A673 (cell line): ENCODE measurements around the gene IFT20. TPM values are rescaled to one million over a fixed set of nuclear protein-coding genes. Genes with fewer than 3 reads are reported as not detected.

Experiments
- BruUV-seq: library from RNA; stranded (reverse); fragments of 400-500 nt; replicated peaks from 2 replicates; lab custom pipeline; 2021; lab: Mats Ljungman, UMichigan
- CTCF ChIA-PET: fragments of 300-600 bp; sonication (Branson Sonifier 250); formaldehyde crosslinking; loops from one replicate; lab custom pipeline; 2022; ENCODE audit warnings: antibody characterized with exemption; lab: Charles Lee
- POLR2A ChIA-PET: fragments of 300-600 bp; sonication (Branson Sonifier 250); formaldehyde crosslinking; loops from one replicate; lab custom pipeline; 2022; ENCODE audit warnings: antibody characterized with exemption; ENCODE audit not compliant: low non-redundant PET; lab: Charles Lee
- DNase-seq: peaks from one replicate; pipeline ENCODE4 v3.0.0-alpha.2; 2015; ENCODE audit warnings: low spot score
- H3K27ac ChIP-seq: fragments of 200-600 bp; sonication (generic); 2 replicates; pipeline ENCODE4 v1.5.1; 2016; ENCODE audit warnings: mixed run types, low read depth, mild to moderate bottlenecking, mixed read lengths, antibody characterized with exemption, low read length; ENCODE audit not compliant: poor library complexity, severe bottlenecking
- H3K27me3 ChIP-seq: fragments of 200-600 bp; sonication (generic); replicated peaks from 2 replicates; pipeline ENCODE4 v1.6.1; 2017; ENCODE audit warnings: mixed run types, low read depth, mild to moderate bottlenecking, mixed read lengths, antibody characterized with exemption, low read length; ENCODE audit not compliant: insufficient read depth, poor library complexity
- H3K36me3 ChIP-seq: fragments of 200-600 bp; sonication (generic); 2 replicates; pipeline ENCODE4 v1.6.1; 2016; ENCODE audit warnings: mixed run types, mild to moderate bottlenecking, mixed read lengths, antibody characterized with exemption, low read length; ENCODE audit not compliant: insufficient read depth, poor library complexity, severe bottlenecking
- H3K4me1 ChIP-seq: fragments of 200-600 bp; sonication (generic); 2 replicates; pipeline ENCODE4 v1.6.1; 2017; ENCODE audit warnings: mixed run types, mild to moderate bottlenecking, mixed read lengths, antibody characterized with exemption, low read length; ENCODE audit not compliant: insufficient read depth, poor library complexity, severe bottlenecking
- H3K4me3 ChIP-seq: fragments of 200-600 bp; sonication (generic); 2 replicates; pipeline ENCODE4 v1.5.1; 2016; ENCODE audit warnings: low read depth, mixed run types, mild to moderate bottlenecking, mixed read lengths, low read length; ENCODE audit not compliant: poor library complexity, severe bottlenecking
- H3K9me3 ChIP-seq: fragments of 200-600 bp; sonication (generic); 2 replicates; pipeline ENCODE4 v1.6.1; 2016; ENCODE audit warnings: mixed run types, low read depth, mild to moderate bottlenecking, mixed read lengths, antibody characterized with exemption, low read length; ENCODE audit not compliant: poor library complexity, severe bottlenecking
- EZH2 ChIP-seq: fragments of 200-600 bp; sonication (generic); IDR thresholded peaks from 2 replicates; pipeline ENCODE4 v1.6.1; 2017; ENCODE audit warnings: borderline replicate concordance, low read depth, mild to moderate bottlenecking, mixed read lengths, antibody characterized with exemption, low read length; ENCODE audit not compliant: poor library complexity, severe bottlenecking
- intact Hi-C: fragments of 100-400 bp; cut with micrococcal nuclease; formaldehyde crosslinking; loops from one replicate; pipeline ENCODE4 v1.10.0; 2022; ENCODE audit not compliant: unreplicated experiment
- total RNA-seq: library from RNA; stranded (reverse); gene quantifications from 2 replicates; pipeline ENCODE4 v1.2.3, GENCODE V29; 2021
- TF ChIP-seq, protein P1 (sequence below): fragments of 300-800, 200-600 bp; sonication (generic); conservative IDR thresholded peaks from 2 replicates; pipeline ENCODE4 v1.5.1; 2017; ENCODE audit warnings: low read depth, mild to moderate bottlenecking, antibody characterized with exemption, low read length, moderate library complexity, mixed read lengths

IFT20 gene
- total RNA-seq, 1 experiment from 2014 or later: 21.5 TPM

DNA sequence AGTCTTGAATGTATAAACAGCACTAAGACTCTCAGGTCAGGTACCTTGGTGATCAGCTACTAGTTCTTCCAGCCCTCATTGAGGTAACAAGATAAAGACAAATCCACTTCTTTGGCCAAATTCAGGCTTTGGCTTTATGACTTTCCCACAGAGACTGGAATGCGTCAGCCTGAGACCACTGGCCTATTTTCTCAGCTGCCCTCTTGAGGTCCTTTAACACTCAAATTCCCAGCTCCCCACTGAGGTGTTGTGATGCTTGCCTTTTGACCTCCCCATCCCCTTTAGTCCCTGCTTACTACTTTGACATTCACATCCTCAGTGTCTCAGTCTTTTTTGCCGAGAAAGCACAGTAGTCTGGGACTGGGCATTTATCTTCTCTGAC, 10.9 kb upstream of the IFT20 start:
- Histone ChIP-seq H3K9me3 (no peaks in the 10 kb centered on the region), H3K4me3 (no peak overlapping the region), H3K27me3 (no peaks in the 10 kb centered on the region), H3K27ac (no peak overlapping the region), H3K4me1 (no peaks in the 10 kb centered on the region), H3K36me3 (peaks cover 80% of the 10 kb centered on the region)
- ChIA-PET CTCF (no interaction called here), POLR2A (interaction anchor here (1.0 kb wide), 1 partner anchor 11 kb away, joined by 3 read pairs; the partner anchor contains the start of gene IFT20)
- no peak for TF ChIP-seq EZH2
- TF ChIP-seq, protein P1, sequence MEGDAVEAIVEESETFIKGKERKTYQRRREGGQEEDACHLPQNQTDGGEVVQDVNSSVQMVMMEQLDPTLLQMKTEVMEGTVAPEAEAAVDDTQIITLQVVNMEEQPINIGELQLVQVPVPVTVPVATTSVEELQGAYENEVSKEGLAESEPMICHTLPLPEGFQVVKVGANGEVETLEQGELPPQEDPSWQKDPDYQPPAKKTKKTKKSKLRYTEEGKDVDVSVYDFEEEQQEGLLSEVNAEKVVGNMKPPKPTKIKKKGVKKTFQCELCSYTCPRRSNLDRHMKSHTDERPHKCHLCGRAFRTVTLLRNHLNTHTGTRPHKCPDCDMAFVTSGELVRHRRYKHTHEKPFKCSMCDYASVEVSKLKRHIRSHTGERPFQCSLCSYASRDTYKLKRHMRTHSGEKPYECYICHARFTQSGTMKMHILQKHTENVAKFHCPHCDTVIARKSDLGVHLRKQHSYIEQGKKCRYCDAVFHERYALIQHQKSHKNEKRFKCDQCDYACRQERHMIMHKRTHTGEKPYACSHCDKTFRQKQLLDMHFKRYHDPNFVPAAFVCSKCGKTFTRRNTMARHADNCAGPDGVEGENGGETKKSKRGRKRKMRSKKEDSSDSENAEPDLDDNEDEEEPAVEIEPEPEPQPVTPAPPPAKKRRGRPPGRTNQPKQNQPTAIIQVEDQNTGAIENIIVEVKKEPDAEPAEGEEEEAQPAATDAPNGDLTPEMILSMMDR: no peak
- no peak for DNase-seq
- intact Hi-C loops: no loop called here
- BruUV-seq: TSS peak; percentile 6

DNA sequence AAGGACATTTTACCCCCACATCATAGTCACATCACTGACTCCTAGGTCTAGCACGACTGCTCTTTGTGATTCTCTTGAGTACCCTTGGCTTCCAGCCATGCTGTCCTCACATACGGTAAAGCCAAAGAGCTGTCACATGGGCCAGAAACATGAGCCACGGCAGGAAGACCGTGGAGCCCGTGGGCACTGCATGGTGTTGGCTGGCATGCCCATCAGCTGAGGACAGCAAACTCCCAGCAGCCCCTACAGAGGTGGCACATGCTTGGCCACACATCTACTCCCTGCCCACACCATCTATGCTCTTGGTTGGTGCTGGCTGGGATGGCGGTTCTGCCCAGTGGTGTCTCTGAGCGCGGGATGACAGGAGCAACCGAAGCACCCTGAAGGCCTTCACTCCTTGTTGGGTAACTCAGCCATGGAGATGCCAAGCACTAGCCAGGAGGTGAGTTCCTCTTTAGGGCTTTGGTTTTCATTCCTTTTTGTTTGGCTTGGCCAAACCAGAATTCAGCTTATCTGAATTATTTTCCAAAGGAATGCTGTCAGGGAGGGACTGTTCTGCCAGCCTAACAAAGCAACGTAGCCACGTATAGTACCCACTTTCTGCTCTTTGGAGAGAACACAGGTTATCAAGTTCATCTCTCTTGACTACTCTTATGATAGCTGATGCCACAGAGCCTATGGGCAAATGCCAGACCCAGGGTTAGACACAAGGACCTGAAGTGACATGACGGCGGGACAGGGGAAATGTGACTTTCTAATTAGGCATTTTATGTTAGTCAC, 10.3 kb upstream of the IFT20 start:
- BruUV-seq: no TSS peak
- POLR2A ChIA-PET: interaction anchor here (0.6 to 1.0 kb wide), 2 partner anchors 10 to 23 kb away, joined by 3 read pairs; partner anchors contain the start of gene IFT20
- no peaks in the 10 kb centered on the region for H3K9me3 ChIP-seq
- H3K4me3 ChIP-seq: no peak overlapping the region
- H3K27me3 ChIP-seq: no peaks in the 10 kb centered on the region
- intact Hi-C loops: no loop called here
- CTCF ChIA-PET: no interaction called here
- TF ChIP-seq EZH2: no peak
- TF ChIP-seq, protein P1: no peak
- H3K4me1 ChIP-seq: no peaks in the 10 kb centered on the region
- peaks cover 76% of the 10 kb centered on the region for H3K36me3 ChIP-seq
- no peak overlapping the region for H3K27ac ChIP-seq
- DNase-seq: no peak

DNA sequence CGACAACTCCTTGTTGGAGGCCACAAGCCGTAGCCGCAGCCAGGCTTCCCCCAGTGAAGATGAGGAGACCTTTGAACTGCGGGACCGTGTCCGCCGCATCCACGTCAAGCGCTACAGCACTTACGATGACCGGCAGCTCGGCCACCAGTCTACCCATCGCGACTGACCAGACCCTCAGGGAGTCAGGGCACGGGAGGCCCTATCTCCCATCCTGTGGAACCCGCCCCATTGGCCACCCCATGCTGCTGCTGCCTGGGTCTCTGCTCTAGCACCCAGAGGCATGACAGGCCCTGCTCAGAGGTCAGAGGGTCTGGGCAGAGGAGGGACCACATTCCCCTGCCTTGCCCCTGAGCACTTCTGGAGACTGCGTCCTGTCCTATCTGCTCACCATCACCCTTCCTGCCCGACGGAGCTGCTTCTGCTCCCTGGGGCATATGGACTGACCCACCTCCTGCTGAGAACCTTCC, 9.2 kb upstream of the IFT20 start:
- H3K4me3 ChIP-seq: no peak overlapping the region
- TF ChIP-seq, protein P1: no peak
- no peak for TF ChIP-seq EZH2
- H3K36me3 ChIP-seq: peaks cover 69% of the 10 kb centered on the region
- no peaks in the 10 kb centered on the region for H3K27me3 ChIP-seq
- H3K27ac ChIP-seq: no peak overlapping the region
- ChIA-PET POLR2A (no interaction called here), CTCF (no interaction called here)
- no TSS peak for BruUV-seq
- intact Hi-C loops: no loop called here
- no peak for DNase-seq
- no peaks in the 10 kb centered on the region for H3K4me1 ChIP-seq
- no peaks in the 10 kb centered on the region for H3K9me3 ChIP-seq
